IPS-NIHi11 (cell line): Measurements from ENCODE around the gene ARHGEF7.
A peak's percentile ranks its signal among the peaks of the same experiment; 100 is the strongest.

Experiments
- DNase-seq: peaks from one replicate; pipeline ENCODE4 v3.0.0; 2012; ENCODE audit warnings: mixed read lengths, low spot score

ARHGEF7 gene

GRCh38 chr13:111110054-111110453 is 5.1 kb upstream of the ARHGEF7 start:
- no peak for DNase-seq

GRCh38 chr13:111111376-111111937 is 3.7 kb upstream of the ARHGEF7 start:
- DNase-seq, result no peak

GRCh38 chr13:111112196-111112595 is 2.9 kb upstream of the ARHGEF7 start:
- no peak for DNase-seq

DNA sequence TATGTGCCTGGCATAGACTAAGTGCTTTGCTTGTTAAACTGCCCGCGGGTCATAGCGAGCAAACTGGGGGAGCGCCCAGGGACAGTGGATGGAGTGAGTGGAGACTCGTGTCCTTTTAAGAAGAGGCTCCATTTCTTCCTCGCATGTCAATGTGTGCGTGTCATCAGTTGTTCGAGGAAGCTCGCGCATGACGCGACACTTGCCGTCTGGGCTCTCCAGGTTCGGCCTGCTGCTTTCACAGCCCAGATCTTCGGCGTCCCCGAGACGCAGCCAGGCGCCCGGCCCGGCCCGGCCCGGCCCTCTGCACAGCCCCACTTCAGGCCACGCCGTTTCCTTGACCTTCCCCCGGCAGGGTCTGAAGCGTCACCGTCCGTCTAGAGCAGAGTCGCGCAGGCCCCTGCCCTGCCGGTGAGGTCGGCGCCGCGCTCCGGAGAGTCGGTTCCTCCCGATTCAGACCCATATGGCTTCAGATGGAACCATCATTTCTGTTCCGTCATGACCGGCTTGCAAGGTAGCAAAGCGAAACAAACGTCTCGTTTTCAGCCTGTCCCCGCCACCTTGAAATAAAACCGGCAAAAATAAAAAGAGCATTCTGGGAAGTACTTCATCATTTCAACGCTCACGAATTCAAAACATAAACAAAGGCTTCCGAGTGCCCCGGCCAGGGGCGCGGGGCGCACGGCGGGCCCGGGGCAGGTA is 599 bp upstream of the ARHGEF7 start:
- peak; percentile 52 for DNase-seq

- DNase-seq, result peak; percentile 36
Measured at GRCh38 chr13:111115965-111116521, 933 bp downstream of the ARHGEF7 start.

DNA sequence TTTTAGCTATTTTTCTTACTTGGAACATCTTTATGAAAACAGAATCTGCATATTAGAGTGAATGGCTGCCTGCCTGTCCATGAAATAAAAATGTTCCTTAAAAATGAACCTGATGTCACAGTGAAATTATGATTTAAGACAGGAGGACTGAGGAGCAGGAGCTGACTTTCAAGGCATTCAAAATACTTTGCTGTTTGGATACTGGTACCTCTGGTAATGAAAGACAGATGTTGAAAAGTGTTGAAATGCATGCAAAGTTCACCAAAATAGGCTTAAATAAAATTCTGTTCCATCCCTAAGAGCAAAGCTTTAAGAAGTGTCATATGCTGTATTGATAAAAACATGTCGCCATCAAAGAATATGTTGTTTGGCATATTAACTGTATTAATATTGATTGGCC is 1.7 kb downstream of the ARHGEF7 start:
- DNase-seq, result no peak

GRCh38 chr13:111117289-111117688 is 2.2 kb downstream of the ARHGEF7 start:
- DNase-seq, result no peak

- no peak for DNase-seq
Measured at GRCh38 chr13:111117961-111118360, 2.9 kb downstream of the ARHGEF7 start.

- DNase-seq, result no peak
Measured at GRCh38 chr13:111118898-111119607, 3.9 kb downstream of the ARHGEF7 start.

DNA sequence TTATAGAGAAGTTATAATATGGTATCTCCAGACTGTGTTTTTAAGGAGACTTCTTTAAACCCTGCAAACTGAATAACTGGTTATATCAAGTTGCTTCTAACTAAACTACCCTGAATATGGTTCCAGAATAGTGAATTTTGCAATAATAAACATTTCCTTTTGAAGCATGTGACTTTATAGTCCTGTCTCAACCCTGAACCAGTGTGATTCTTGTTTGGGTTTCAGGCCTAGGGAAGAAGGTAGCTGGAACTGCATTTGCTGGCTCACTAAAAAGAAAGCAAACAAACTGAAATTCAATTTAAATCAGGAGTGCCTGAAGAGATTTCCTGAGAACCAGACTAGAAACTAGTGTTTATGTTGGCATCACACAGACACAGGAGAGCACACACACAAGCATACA is 4.9 kb downstream of the ARHGEF7 start:
- DNase-seq, result no peak

- DNase-seq, result no peak
Measured at GRCh38 chr13:111120422-111120821, 5.3 kb downstream of the ARHGEF7 start.

- no peak for DNase-seq
Measured at GRCh38 chr13:111120913-111121312, 5.8 kb downstream of the ARHGEF7 start.

DNA sequence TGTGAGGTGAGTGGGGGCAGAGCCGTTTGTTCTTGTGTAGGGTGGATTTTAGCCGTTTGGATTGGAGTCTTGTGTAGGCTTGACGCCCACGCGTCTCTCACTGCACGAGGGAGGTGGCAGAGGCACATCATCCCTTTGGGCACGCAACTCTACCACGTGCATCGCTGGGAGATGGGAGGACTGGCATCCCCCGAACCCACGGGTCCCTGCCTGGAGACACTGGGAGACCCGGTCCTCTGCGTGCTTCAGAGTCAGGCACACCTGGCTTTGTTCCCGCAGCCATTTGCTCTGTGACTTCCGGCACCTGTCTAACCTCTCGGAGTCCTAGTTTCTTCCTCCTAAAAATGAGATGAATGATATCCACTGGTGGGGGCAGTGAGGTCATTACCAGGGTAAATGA is 6.4 kb downstream of the ARHGEF7 start:
- DNase-seq, result no peak

DNA sequence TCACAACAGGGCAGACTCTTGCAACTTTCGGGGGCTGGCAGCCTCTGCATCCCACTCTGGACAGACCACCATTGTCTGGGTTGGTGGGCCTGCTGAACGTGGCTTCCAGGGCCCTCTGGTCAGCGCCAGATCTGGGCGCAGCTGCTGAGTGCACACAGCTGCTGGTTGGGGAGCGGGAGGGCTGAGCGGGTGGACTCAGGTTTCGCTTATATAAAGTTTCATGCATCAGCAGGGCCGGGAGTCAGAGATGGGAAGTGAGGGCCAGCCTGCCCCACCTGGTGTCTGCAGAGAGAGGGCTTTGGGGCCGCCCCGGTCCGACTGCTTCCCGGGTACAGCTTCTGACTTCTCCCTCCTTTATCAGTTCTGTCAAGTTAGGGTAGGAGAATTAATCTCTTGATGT is 6.9 kb downstream of the ARHGEF7 start:
- DNase-seq, result peak; percentile 29

GRCh38 chr13:111122631-111123030 is 7.5 kb downstream of the ARHGEF7 start:
- no peak for DNase-seq

GRCh38 chr13:111123221-111123620 is 8.1 kb downstream of the ARHGEF7 start:
- DNase-seq, result no peak

DNA sequence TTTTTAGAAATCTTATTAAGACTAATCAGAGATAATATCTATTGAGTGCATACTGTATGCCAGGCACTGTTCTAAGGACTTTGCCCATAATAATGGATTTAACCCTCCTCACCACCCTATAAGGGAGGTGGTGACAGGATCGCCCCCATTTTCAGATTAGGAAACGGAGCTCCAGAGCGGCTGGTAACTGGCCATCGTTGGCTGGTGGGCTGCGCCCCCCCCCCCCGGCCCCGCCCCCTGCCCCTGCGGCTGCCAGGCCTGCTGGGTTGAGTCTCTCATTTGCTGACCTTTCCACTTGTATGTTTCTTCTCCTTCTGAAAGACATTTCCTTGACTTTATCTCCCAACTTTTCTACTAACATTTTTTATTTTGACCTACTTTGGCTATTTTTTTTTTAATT is 8.5 kb downstream of the ARHGEF7 start:
- peak; percentile 41 for DNase-seq

GRCh38 chr13:111126509-111126908 is 11.4 kb downstream of the ARHGEF7 start:
- no peak for DNase-seq

DNA sequence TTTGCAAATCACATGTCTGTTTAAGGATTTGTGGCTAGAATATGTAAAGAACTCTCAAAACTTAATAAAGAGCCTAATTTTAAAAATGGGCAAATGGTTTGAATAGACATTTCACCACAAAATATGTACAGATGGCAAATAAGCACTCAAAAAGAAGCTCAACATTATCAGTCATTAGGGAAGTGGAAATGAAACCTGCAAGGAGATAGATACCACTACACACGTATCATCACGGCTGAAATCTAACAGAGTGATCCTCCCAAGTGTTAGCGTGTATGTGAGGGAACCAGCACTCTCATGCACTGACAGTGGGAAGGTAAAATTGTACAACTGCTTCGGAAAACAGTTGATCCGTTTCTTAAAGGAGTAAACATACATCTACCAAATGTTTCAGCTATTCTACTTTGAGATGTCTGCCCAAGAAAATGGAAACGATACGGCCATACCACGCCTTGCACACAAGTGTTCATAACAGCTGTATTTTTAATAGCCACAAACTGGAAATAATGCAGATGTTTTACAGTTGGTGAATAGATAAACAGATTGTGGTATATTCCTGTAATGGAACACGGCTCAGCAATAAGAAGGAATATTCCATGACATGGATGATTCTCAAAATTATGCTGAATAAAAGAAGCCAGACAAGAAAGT is 14.5 kb downstream of the ARHGEF7 start:
- DNase-seq, result no peak

GRCh38 chr13:111130116-111130508 is 15.0 kb downstream of the ARHGEF7 start:
- no peak for DNase-seq

GRCh38 chr13:111131048-111131447 is 15.9 kb downstream of the ARHGEF7 start:
- DNase-seq, result no peak

GRCh38 chr13:111131611-111132010 is 16.5 kb downstream of the ARHGEF7 start:
- no peak for DNase-seq

DNA sequence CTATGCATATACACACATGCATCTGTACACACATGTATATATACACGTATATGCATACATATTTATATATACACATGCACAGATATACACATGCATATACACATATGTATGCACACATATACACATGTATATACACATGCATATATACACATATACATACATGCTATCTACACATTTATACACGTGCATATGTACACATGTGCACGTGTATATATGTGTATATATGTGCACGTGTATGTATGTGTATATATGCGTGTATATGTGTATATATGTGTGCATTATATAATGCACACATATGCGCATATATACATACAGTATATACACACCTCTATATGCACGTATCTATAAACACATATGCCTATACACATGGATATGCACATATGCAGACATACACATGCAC is 17.8 kb downstream of the ARHGEF7 start:
- DNase-seq, result no peak
